ENCODE results near the gene IL24. TPM values are rescaled to one million over a fixed set of nuclear protein-coding genes. Genes with fewer than 3 reads are reported as not detected.

The IL24 gene
- total RNA-seq, 3 donors from 2014 or later (not counting 1 experiment from before 2014, with no cell fraction given), result not detected

DNA sequence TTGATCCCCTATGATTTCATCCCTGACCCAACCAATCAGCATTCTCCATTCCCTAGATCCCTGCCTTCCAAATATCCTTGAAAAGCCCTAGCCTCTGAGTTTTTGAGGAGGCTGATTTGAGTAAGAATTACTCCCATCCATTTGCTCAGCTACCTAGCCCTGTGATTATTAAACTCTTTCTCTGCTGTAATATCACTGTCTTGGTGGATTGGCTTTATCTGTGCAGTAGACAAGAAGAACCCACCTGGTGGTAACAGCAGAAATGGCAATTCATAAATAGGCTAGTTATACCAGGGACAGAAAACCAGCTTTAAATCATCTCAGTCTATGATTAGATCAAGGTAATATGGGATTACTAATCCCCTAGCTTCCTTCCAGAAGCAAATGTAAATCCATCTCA is 18.8 kb upstream of the IL24 start:
- no peak overlapping the region for H3K4me3 ChIP-seq (ENCODE audit: low read length)
- DNase-seq, result no peak
- no peaks in the 10 kb centered on the region for H3K4me1 Mint-ChIP-seq
- H3K9me3 ChIP-seq (ENCODE audit: control insufficient read depth, insufficient read depth, low read length), result peaks cover 9% of the 10 kb centered on the region
- H3K4me1 ChIP-seq (ENCODE audit: control insufficient read depth, insufficient read depth, low read length), result no peaks in the 10 kb centered on the region
- H3K9me3 Mint-ChIP-seq, result peaks cover 6 to 7% of the 10 kb centered on the region in 2 donors
- TF ChIP-seq, protein P1, sequence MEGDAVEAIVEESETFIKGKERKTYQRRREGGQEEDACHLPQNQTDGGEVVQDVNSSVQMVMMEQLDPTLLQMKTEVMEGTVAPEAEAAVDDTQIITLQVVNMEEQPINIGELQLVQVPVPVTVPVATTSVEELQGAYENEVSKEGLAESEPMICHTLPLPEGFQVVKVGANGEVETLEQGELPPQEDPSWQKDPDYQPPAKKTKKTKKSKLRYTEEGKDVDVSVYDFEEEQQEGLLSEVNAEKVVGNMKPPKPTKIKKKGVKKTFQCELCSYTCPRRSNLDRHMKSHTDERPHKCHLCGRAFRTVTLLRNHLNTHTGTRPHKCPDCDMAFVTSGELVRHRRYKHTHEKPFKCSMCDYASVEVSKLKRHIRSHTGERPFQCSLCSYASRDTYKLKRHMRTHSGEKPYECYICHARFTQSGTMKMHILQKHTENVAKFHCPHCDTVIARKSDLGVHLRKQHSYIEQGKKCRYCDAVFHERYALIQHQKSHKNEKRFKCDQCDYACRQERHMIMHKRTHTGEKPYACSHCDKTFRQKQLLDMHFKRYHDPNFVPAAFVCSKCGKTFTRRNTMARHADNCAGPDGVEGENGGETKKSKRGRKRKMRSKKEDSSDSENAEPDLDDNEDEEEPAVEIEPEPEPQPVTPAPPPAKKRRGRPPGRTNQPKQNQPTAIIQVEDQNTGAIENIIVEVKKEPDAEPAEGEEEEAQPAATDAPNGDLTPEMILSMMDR (IDR thresholded peaks at IDR 0.05), result no peak
- H3K27ac Mint-ChIP-seq, result no peak overlapping the region
- no peak overlapping the region for H3K27ac ChIP-seq (ENCODE audit: low read length)
- no peaks in the 10 kb centered on the region for H3K27me3 ChIP-seq (ENCODE audit: control insufficient read depth, insufficient read depth, low read length)
- no peak for ATAC-seq
- H3K36me3 ChIP-seq (ENCODE audit: control insufficient read depth, insufficient read depth, low read length), result no peaks in the 10 kb centered on the region
- H3K36me3 Mint-ChIP-seq, result peaks cover 30% of the 10 kb centered on the region
- peaks cover 2 to 6% of the 10 kb centered on the region in 2 donors for H3K27me3 Mint-ChIP-seq (ENCODE audit: low read depth in 2 of 2)
- intact Hi-C loops (cut with micrococcal nuclease), result no loop called here
- H3K4me3 Mint-ChIP-seq, result no peak overlapping the region

DNA sequence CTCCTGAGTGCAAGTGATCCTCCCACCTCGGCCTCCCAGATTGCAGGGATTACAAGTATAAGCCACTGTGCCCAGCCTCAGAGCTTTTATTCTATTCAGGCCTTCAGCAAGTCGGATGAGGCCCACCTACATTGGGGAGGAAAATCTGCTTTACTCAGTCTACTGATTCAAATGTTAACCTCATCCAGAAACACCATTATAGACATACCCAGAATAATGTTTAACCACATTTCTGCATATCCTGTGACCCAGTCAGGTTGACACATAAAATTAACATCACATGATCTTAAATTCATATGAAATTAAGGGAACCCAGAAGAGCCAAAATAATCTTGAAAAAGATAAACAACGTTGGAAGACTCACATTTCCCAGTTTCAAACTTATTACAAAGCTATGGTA is 16.9 kb upstream of the IL24 start:
- Mint-ChIP-seq H3K27ac (no peak overlapping the region), H3K4me1 (peaks cover 9 to 10% of the 10 kb centered on the region in 2 donors), H3K27me3 (ENCODE audit: low read depth in 2 of 2) (peaks cover 2 to 16% of the 10 kb centered on the region in 2 donors), H3K4me3 (no peak overlapping the region), H3K9me3 (peaks cover 6 to 7% of the 10 kb centered on the region in 2 donors), H3K36me3 (peaks cover 26% of the 10 kb centered on the region)
- Histone ChIP-seq H3K9me3 (ENCODE audit: control insufficient read depth, insufficient read depth, low read length) (peaks cover 9% of the 10 kb centered on the region), H3K27ac (ENCODE audit: low read length) (no peak overlapping the region), H3K36me3 (ENCODE audit: control insufficient read depth, insufficient read depth, low read length) (no peaks in the 10 kb centered on the region), H3K27me3 (ENCODE audit: control insufficient read depth, insufficient read depth, low read length) (no peaks in the 10 kb centered on the region), H3K4me3 (ENCODE audit: low read length) (no peak overlapping the region), H3K4me1 (ENCODE audit: control insufficient read depth, insufficient read depth, low read length) (no peaks in the 10 kb centered on the region)
- TF ChIP-seq, protein P1 (IDR thresholded peaks at IDR 0.05), result no peak
- DNase-seq (no peak), ATAC-seq (no peak)
- 78% methylated on average over 3 of the region's 3 CpGs for WGBS (ENCODE audit: insufficient coverage)
- intact Hi-C loops (cut with micrococcal nuclease), result no loop called here

DNA sequence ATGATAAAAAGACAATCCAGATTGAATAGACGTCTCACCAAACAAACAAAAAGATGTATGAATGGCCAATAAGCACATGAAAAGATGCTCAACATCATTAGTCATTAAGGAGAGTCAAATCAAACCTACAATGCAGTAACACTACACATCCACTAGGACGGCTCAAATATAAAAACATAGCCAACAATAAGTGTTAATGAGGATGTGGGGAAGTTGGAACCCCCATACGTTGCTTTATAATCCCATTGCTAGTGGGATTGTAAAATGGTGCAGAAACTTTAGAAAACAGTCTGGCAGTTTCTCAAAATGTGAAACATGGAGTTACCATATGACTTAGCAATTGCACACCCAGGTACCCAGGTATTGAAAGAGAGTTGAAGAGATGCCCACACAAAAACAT is 14.7 kb upstream of the IL24 start:
- DNase-seq, result no peak
- H3K36me3 ChIP-seq (ENCODE audit: control insufficient read depth, insufficient read depth, low read length), result no peaks in the 10 kb centered on the region
- ATAC-seq, result no peak
- H3K4me1 ChIP-seq (ENCODE audit: control insufficient read depth, insufficient read depth, low read length), result no peaks in the 10 kb centered on the region
- Mint-ChIP-seq H3K36me3 (peaks cover 15% of the 10 kb centered on the region), H3K9me3 (peaks cover 3 to 5% of the 10 kb centered on the region in 2 donors), H3K27ac (no peak overlapping the region), H3K27me3 (ENCODE audit: low read depth in 2 of 2) (peaks cover 3 to 25% of the 10 kb centered on the region in 2 donors), H3K4me3 (no peak overlapping the region), H3K4me1 (peaks cover 9 to 10% of the 10 kb centered on the region in 2 donors)
- H3K27ac ChIP-seq (ENCODE audit: low read length), result no peak overlapping the region
- intact Hi-C loops (cut with micrococcal nuclease), result no loop called here
- 81% methylated on average over 2 of the region's 3 CpGs for WGBS (ENCODE audit: insufficient coverage)
- TF ChIP-seq, protein P1 (IDR thresholded peaks at IDR 0.05), result peak; percentile 37
- no peak overlapping the region for H3K4me3 ChIP-seq (ENCODE audit: low read length)
- H3K9me3 ChIP-seq (ENCODE audit: control insufficient read depth, insufficient read depth, low read length), result peaks cover 7% of the 10 kb centered on the region
- H3K27me3 ChIP-seq (ENCODE audit: control insufficient read depth, insufficient read depth, low read length), result no peaks in the 10 kb centered on the region

DNA sequence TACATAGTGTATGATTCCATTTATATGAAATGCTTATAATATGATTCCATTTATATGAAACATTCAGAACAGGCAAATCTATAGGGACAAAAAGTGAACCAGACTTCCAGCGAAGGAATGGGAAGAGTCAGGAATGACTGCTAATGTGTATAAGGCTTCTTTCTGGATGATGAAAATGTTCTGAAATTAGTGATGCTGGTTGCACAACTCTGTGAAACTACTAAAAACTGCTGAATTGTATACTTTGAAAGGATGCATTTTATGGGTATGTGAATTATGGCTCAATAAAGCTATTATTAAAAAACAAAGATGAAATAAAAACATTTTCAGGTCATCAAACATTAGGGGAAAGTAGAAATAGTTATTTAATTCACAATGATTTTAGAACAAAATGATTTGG is 14.1 kb upstream of the IL24 start:
- Histone ChIP-seq H3K36me3 (ENCODE audit: control insufficient read depth, insufficient read depth, low read length) (no peaks in the 10 kb centered on the region), H3K27me3 (ENCODE audit: control insufficient read depth, insufficient read depth, low read length) (no peaks in the 10 kb centered on the region), H3K4me1 (ENCODE audit: control insufficient read depth, insufficient read depth, low read length) (no peaks in the 10 kb centered on the region), H3K4me3 (ENCODE audit: low read length) (no peak overlapping the region), H3K9me3 (ENCODE audit: control insufficient read depth, insufficient read depth, low read length) (peaks cover 3% of the 10 kb centered on the region), H3K27ac (ENCODE audit: low read length) (no peak overlapping the region)
- intact Hi-C loops (cut with micrococcal nuclease), result no loop called here
- Mint-ChIP-seq H3K27me3 (ENCODE audit: low read depth in 2 of 2) (peaks cover 3 to 25% of the 10 kb centered on the region in 2 donors), H3K36me3 (peaks cover 13% of the 10 kb centered on the region), H3K27ac (no peak overlapping the region), H3K4me3 (no peak overlapping the region), H3K4me1 (peaks cover 9 to 10% of the 10 kb centered on the region in 2 donors), H3K9me3 (peaks cover 2 to 5% of the 10 kb centered on the region in 2 donors)
- DNase-seq, result no peak
- TF ChIP-seq, protein P1 (IDR thresholded peaks at IDR 0.05), result no peak
- WGBS (ENCODE audit: insufficient coverage), result 100% methylated on average over 1 of the region's 1 CpG
- no peak for ATAC-seq

All from natural killer cell (primary cell).